B cell (primary cell): ENCODE data around the gene ST6GAL1. TPM values are rescaled to one million over a fixed set of nuclear protein-coding genes. Genes with fewer than 3 reads are reported as not detected.
"Not testable (repeated sequence)": the region's sequence is repeated elsewhere in the genome, so short reads cannot be mapped to it uniquely, and the experiment has no call there.

Experiments used
- ATAC-seq: fragments of 200-7000 bp; cut with Tn5 transposase; one replicate; pipeline ENCODE4 v1.10.0; 2021; ENCODE audit warnings: low read depth, mild to moderate bottlenecking, moderate number of reproducible peaks, moderate library complexity
- CTCF ChIA-PET: fragments of 350-600 bp; sonication (Branson Sonifier 250); formaldehyde crosslinking; loops from one replicate; lab custom pipeline; 2021; ENCODE audit warnings: antibody characterized with exemption, inconsistent platforms; lab: Charles Lee
- POLR2A ChIA-PET: fragments of 350-600 bp; sonication (Branson Sonifier 250); formaldehyde crosslinking; loops from one replicate; lab custom pipeline; 2021; ENCODE audit warnings: antibody characterized with exemption; lab: Charles Lee
- DNase-seq: peaks from one replicate; pipeline ENCODE4 v3.0.0; 2013
- H2AFZ ChIP-seq: 2 replicates; pipeline ENCODE4 v1.6.1; 2012; ENCODE audit warnings: mild to moderate bottlenecking, low read depth, low read length; ENCODE audit not compliant: insufficient read depth, poor library complexity, severe bottlenecking
- H3K27ac ChIP-seq, 2 donors: 1 replicate in 1 of 2; 2 replicates in 1 of 2; pipeline ENCODE4 v1.5.1; 2012 to 2013; ENCODE audit warnings: low read length in 2 of 2, mild to moderate bottlenecking in 2 of 2, moderate library complexity in 1 of 2
- H3K27me3 ChIP-seq, 4 experiments: fragments of 200-600 bp in 1 of 4; sonication (generic) in 1 of 4; replicated peaks in 1 of 4; 1 replicate in 2 of 4; 2 replicates in 2 of 4; pipeline versions ENCODE4 v1.6.1 to v1.7.0; 2013 to 2016; ENCODE audit warnings: low read length in 3 of 4, mild to moderate bottlenecking in 2 of 4, mixed read lengths in 1 of 4, moderate library complexity in 1 of 4; ENCODE audit not compliant: insufficient read depth in 4 of 4, control insufficient read depth in 3 of 4; ENCODE audit errors: control extremely low read depth in 1 of 4
- H3K36me3 ChIP-seq, 2 experiments: replicated peaks in 1 of 2; 1 replicate in 1 of 2; 2 replicates in 1 of 2; pipeline versions ENCODE4 v1.6.1 to v1.7.1; 2013; ENCODE audit warnings: low read length in 1 of 2; ENCODE audit not compliant: insufficient read depth in 2 of 2, control insufficient read depth in 1 of 2; ENCODE audit errors: control extremely low read depth in 1 of 2, extremely low read depth in 1 of 2
- H3K4me1 ChIP-seq, 2 donors: fragments of 200-600 bp in 1 of 2; sonication (generic) in 1 of 2; 1 replicate in 1 of 2; 2 replicates in 1 of 2; pipeline versions ENCODE4 v1.5.1 to v1.6.1; 2013 to 2017; ENCODE audit warnings: low read length in 2 of 2; ENCODE audit not compliant: control insufficient read depth in 2 of 2, insufficient read depth in 2 of 2
- H3K4me2 ChIP-seq: replicated peaks from 2 replicates; pipeline ENCODE3; 2012; ENCODE audit warnings: mild to moderate bottlenecking, low read depth, low read length; ENCODE audit not compliant: poor library complexity, severe bottlenecking
- H3K4me3 ChIP-seq, 5 experiments: fragments of 200-600 bp in 1 of 5; sonication (generic) in 1 of 5; 1 replicate in 3 of 5; 2 replicates in 2 of 5; pipeline versions ENCODE4 v1.5.1 to v1.7.0; 2011 to 2016; ENCODE audit warnings: low read length in 4 of 5, mild to moderate bottlenecking in 4 of 5, low read depth in 2 of 5, control low read depth in 1 of 5, moderate library complexity in 1 of 5; ENCODE audit not compliant: insufficient read depth in 1 of 5; ENCODE audit errors: control extremely low read depth in 1 of 5, extremely low read depth in 1 of 5
- H3K79me2 ChIP-seq: fragments of 200-600 bp; sonication (generic); one replicate; pipeline ENCODE4 v1.6.0; 2016; ENCODE audit warnings: low read length; ENCODE audit not compliant: control insufficient read depth, insufficient read depth
- H3K9ac ChIP-seq: fragments of 200-600 bp; sonication (generic); 2 replicates; pipeline ENCODE4 v1.6.1; 2017; ENCODE audit warnings: mild to moderate bottlenecking, low read length, moderate library complexity
- H3K9me3 ChIP-seq, 3 donors: one replicate each; pipeline versions ENCODE4 v1.6.1 to v1.7.1; 2013; ENCODE audit warnings: low read length in 2 of 3; ENCODE audit not compliant: control insufficient read depth in 2 of 3, insufficient read depth in 1 of 3; ENCODE audit errors: control extremely low read depth in 1 of 3
- H4K20me1 ChIP-seq: 2 replicates; pipeline ENCODE4 v1.6.0; 2012; ENCODE audit warnings: mild to moderate bottlenecking, low read length; ENCODE audit not compliant: insufficient read depth, control insufficient read depth, poor library complexity, severe bottlenecking
- H3K27ac Mint-ChIP-seq: one replicate; pipeline ENCODE4 v1.8.0; 2021; ENCODE audit warnings: mixed read lengths
- H3K27me3 Mint-ChIP-seq: one replicate; pipeline ENCODE4 v1.8.0; 2021; ENCODE audit warnings: mixed read lengths
- H3K4me1 Mint-ChIP-seq: one replicate; pipeline ENCODE4 v1.8.0; 2021; ENCODE audit warnings: mixed read lengths
- H3K4me3 Mint-ChIP-seq: one replicate; pipeline ENCODE4 v1.8.0; 2021; ENCODE audit warnings: mixed read lengths
- H3K9me3 Mint-ChIP-seq: one replicate; pipeline ENCODE4 v1.8.0; 2022; ENCODE audit warnings: mixed read lengths; ENCODE audit not compliant: insufficient read depth
- EZH2 ChIP-seq: IDR thresholded peaks from 2 replicates; pipeline ENCODE4 v1.6.1; 2012; ENCODE audit warnings: borderline replicate concordance, low read depth, mild to moderate bottlenecking, moderate library complexity, low read length; ENCODE audit not compliant: insufficient read depth, poor library complexity, severe bottlenecking
- WGBS: methylation state at CpG from one replicate; pipeline ENCODE4 v1.1.5; 2013; ENCODE audit warnings: missing lambda C conversion rate; ENCODE audit not compliant: insufficient coverage; 5-methylcytosine and 5-hydroxymethylcytosine counted together
- intact Hi-C: fragments of 100-400 bp; cut with micrococcal nuclease; formaldehyde crosslinking; loops from one replicate; pipeline ENCODE4 v1.10.0; 2022
- polyA plus RNA-seq: library from polyadenylated mRNA; depleted of rRNA; stranded (reverse); fragments of >200 nt; gene quantifications from 2 replicates; pipeline ENCODE4 v1.2.3, GENCODE V29; 2012
- total RNA-seq, 2 donors: library from RNA; stranded (reverse); fragments of 120-200 nt in 1 of 2; gene quantifications; 1 replicate in 1 of 2; 2 replicates in 1 of 2; pipeline versions ENCODE4 v1.2.3 to v1.2.4, GENCODE V29; 2013 to 2022
- TF ChIP-seq, protein P1 (sequence below): fragments of 200-600 bp; IDR thresholded peaks from one replicate; pipeline ENCODE4 v1.8.0; 2022; ENCODE audit warnings: antibody characterized with exemption, mild to moderate bottlenecking

Gene ST6GAL1
- total and polyA plus RNA-seq, 2 donors (not counting 1 experiment from before 2014, with no cell fraction given): 174 to 563 TPM

DNA sequence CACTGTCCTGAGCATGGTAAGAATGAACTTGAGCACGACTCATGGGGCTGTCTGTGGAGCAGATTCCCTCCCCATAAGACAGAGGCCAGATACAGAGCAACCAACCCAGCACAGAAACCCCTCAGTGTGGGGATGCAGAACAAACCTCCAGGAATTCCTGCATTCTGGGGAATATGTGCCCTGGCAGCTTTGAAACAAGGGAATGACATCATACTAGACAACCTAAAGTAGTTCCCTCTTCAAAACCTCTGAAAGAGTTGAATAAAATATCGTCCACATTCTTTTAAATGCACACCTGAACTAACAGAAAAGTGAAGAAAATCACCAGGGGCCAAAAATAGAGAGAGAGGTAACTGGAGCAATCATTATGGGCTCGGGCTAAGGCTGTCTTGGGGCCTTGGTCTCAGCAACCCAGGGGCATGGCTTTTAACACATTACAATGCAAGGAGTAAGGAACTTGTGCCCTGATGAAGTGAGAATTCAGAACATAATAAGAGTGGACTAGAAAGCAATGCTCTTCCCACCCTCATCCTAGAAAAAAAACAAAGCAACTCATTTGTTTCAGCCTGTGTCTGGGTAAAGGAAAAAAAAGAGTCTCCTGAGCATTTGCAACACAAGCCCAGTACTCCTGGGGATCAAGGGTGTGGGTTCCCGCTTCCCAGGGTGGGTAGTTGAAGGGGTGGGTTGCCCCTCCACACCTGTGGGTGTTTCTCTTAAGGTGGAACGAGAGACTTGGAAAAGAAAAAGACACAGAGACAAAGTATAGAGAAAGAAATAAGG, 43.9 kb upstream of the ST6GAL1 start:
- Histone ChIP-seq H3K9me3 (no peaks in the 10 kb centered on the region), H3K36me3 (no peaks in the 10 kb centered on the region), H4K20me1 (no peaks in the 10 kb centered on the region), H2AFZ (no peak overlapping the region), H3K27me3 (peaks cover 0 to 5% (median 0%) of the 10 kb centered on the region in 4 experiments), H3K4me1 (no peaks in the 10 kb centered on the region), H3K4me3 (no peak overlapping the region), H3K4me2 (no peak overlapping the region), H3K79me2 (no peaks in the 10 kb centered on the region), H3K27ac (no peak overlapping the region), H3K9ac (no peak overlapping the region)
- Mint-ChIP-seq H3K4me1 (peaks cover 13% of the 10 kb centered on the region), H3K27me3 (peaks cover 23% of the 10 kb centered on the region), H3K9me3 (no peaks in the 10 kb centered on the region), H3K4me3 (no peak overlapping the region), H3K27ac (no peak overlapping the region)
- TF ChIP-seq EZH2: no peak
- TF ChIP-seq, protein P1, sequence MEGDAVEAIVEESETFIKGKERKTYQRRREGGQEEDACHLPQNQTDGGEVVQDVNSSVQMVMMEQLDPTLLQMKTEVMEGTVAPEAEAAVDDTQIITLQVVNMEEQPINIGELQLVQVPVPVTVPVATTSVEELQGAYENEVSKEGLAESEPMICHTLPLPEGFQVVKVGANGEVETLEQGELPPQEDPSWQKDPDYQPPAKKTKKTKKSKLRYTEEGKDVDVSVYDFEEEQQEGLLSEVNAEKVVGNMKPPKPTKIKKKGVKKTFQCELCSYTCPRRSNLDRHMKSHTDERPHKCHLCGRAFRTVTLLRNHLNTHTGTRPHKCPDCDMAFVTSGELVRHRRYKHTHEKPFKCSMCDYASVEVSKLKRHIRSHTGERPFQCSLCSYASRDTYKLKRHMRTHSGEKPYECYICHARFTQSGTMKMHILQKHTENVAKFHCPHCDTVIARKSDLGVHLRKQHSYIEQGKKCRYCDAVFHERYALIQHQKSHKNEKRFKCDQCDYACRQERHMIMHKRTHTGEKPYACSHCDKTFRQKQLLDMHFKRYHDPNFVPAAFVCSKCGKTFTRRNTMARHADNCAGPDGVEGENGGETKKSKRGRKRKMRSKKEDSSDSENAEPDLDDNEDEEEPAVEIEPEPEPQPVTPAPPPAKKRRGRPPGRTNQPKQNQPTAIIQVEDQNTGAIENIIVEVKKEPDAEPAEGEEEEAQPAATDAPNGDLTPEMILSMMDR: no peak
- POLR2A ChIA-PET: no interaction called here
- DNase-seq (no peak), ATAC-seq (no peak)
- intact Hi-C loops: no loop called here
- CTCF ChIA-PET: no interaction called here
- 88% methylated on average over 3 of the region's 5 CpGs for WGBS

DNA sequence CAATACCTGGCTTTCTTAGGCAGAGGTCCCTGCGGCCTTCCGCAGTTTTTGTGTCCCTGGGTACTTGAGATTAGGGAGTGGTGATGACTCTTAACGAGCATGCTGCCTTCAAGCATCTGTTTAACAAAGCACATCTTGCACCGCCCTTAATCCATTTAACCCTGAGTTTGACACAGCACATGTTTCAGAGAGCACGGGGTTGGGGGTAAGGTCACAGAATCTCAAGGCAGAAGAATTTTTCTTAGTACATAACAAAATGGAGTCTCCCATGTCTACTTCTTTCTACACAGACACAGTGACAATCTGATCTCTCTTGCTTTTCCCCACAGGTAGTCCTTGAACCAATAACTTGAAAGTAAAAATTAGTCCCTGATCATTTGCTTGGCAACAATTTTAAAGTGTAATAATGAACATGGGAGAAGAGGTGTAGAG, 42.8 kb upstream of the ST6GAL1 start:
- H2AFZ ChIP-seq, intact Hi-C loops, H3K4me3 Mint-ChIP-seq, ATAC-seq, H3K79me2 ChIP-seq, H4K20me1 ChIP-seq, POLR2A ChIA-PET, H3K4me2 ChIP-seq, H3K4me1 ChIP-seq, H3K27me3 ChIP-seq, H3K9ac ChIP-seq, DNase-seq, H3K36me3 ChIP-seq, H3K4me1 Mint-ChIP-seq, H3K4me3 ChIP-seq, H3K27ac Mint-ChIP-seq, CTCF ChIA-PET, H3K9me3 Mint-ChIP-seq, H3K27ac ChIP-seq, H3K9me3 ChIP-seq: not testable (repeated sequence)
- WGBS: no CpG with 5 or more reads among the region's 5 CpGs
- peaks cover 23% of the 10 kb centered on the region for H3K27me3 Mint-ChIP-seq
